HG03439 (cell line): ENCODE data around the gene TIAM1.

ENCODE experiments used
- ATAC-seq: cut with Tn5 transposase; IDR thresholded peaks from one replicate; pipeline ENCODE4 v1.9.1; 2021; ENCODE audit warnings: mild to moderate bottlenecking, moderate library complexity; ENCODE audit not compliant: unreplicated experiment

Gene TIAM1

GRCh38 chr21:31145274-31145673, 198.8 kb downstream of the TIAM1 start:
- no peak for ATAC-seq

GRCh38 chr21:31143036-31143435, 201.0 kb downstream of the TIAM1 start:
- no peak for ATAC-seq

GRCh38 chr21:31142600-31142999, 201.5 kb downstream of the TIAM1 start:
- no peak for ATAC-seq

GRCh38 chr21:31141389-31142000, 202.6 kb downstream of the TIAM1 start:
- no peak for ATAC-seq

GRCh38 chr21:31140676-31141075, 203.4 kb downstream of the TIAM1 start:
- no peak for ATAC-seq

- ATAC-seq: no peak
These were observed 204.0 kb downstream of the TIAM1 start for GRCh38 chr21:31140025-31140424.

GRCh38 chr21:31137960-31138359, 206.1 kb downstream of the TIAM1 start:
- ATAC-seq: no peak

GRCh38 chr21:31136891-31137290, 207.2 kb downstream of the TIAM1 start:
- ATAC-seq: no peak

- no peak for ATAC-seq
These were observed 208.4 kb downstream of the TIAM1 start for GRCh38 chr21:31135531-31136184.

GRCh38 chr21:31133243-31133830, 210.7 kb downstream of the TIAM1 start:
- ATAC-seq: no peak

GRCh38 chr21:31132574-31133242, 211.4 kb downstream of the TIAM1 start:
- ATAC-seq: peak; percentile 75

- ATAC-seq: no peak
These were observed 213.2 kb downstream of the TIAM1 start for GRCh38 chr21:31130821-31131220.

- no peak for ATAC-seq
These were observed 215.8 kb downstream of the TIAM1 start for GRCh38 chr21:31128234-31128633.

GRCh38 chr21:31124010-31124409, 220.1 kb downstream of the TIAM1 start:
- ATAC-seq: no peak

GRCh38 chr21:31119199-31119598, 224.9 kb downstream of the TIAM1 start:
- no peak for ATAC-seq

GRCh38 chr21:31117128-31117916, 226.7 kb downstream of the TIAM1 start:
- no peak for ATAC-seq

- ATAC-seq: no peak
These were observed 228.8 kb downstream of the TIAM1 start for GRCh38 chr21:31115249-31115648.

- no peak for ATAC-seq
These were observed 233.0 kb downstream of the TIAM1 start for GRCh38 chr21:31111093-31111492.

GRCh38 chr21:31110430-31110829, 233.6 kb downstream of the TIAM1 start:
- no peak for ATAC-seq

- no peak for ATAC-seq
These were observed 236.2 kb downstream of the TIAM1 start for GRCh38 chr21:31107871-31108270.

- no peak for ATAC-seq
These were observed 236.8 kb downstream of the TIAM1 start for GRCh38 chr21:31107176-31107785.
